ENCODE measurements around the gene S100A8. TPM values are rescaled to one million over a fixed set of nuclear protein-coding genes. Genes with fewer than 3 reads are reported as not detected.

Gene S100A8
- total RNA-seq, 4 donors from 2014 or later: 13.6 to 129 (median 20.6) TPM

GRCh38 chr1:153397051-153397923 is 6.4 kb upstream of the S100A8 start:
- TF ChIP-seq CTCF (IDR thresholded peaks at IDR 0.05; ENCODE audit: low read depth): no peak

DNA sequence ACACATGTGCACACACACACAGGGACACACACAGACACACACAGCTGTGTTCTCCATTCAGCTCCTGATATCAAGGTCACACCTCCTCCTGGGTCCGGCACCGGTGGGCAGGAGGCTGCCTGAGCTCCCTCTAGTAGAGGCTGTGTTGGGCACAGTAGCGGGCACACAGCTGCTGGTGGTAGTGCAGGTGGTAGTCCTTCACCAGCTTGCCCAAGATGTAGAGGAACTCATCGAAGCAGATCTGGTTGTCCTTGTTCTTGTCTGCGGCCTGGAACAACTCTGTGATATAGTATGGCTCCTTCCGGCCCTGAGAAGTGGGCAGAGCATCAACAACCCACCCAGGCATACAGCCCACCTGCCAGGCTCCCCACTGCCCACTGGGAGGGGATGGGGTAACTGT is 5.6 kb upstream of the S100A8 start:
- no peak for TF ChIP-seq CTCF (IDR thresholded peaks at IDR 0.05; ENCODE audit: low read depth)

DNA sequence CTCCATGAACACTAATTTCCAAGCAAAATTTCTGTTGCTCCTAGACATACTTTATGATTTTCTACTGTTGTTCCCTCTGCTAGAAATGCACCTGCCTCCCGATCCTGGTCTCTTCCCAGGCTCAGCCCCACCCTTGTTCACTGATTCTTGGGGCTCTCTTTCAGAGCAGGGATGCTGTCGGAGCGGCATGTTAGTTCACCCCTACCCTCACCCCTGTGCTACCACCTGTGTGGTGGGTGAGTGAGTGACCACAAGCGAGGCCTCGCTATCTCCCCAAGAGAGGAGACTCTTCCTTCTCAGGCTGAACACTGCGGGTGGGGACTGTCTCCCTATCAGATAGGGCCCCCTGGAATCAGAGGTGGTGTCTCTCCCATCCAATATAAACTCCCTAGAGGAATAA is 4.9 kb upstream of the S100A8 start:
- TF ChIP-seq CTCF (IDR thresholded peaks at IDR 0.05; ENCODE audit: low read depth): no peak

- TF ChIP-seq CTCF (IDR thresholded peaks at IDR 0.05; ENCODE audit: low read depth): no peak
These were observed 4.3 kb upstream of the S100A8 start for GRCh38 chr1:153395136-153395685.

DNA sequence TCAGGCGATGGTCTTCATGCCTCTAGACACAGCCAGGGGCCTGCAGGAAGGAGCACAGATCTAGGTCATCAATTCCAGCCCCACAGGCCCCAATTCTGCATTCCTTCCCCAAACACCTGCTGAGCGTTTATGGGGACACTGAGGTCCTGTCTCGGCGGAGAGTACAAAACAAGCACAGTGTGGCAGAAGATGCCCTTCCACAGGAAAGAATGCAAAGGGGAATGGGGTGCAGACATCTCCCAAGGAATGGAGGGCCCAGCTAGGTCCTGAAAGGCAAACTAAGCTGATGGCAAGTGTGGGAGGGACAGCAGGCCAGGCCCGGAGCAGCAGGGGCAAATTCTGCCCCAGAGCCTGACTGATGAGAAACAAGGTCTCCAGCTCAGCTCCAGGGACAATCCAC is 3.5 kb upstream of the S100A8 start:
- no peak for TF ChIP-seq CTCF (IDR thresholded peaks at IDR 0.05; ENCODE audit: low read depth)

GRCh38 chr1:153393926-153394325 is 3.1 kb upstream of the S100A8 start:
- TF ChIP-seq CTCF (IDR thresholded peaks at IDR 0.05; ENCODE audit: low read depth): no peak

DNA sequence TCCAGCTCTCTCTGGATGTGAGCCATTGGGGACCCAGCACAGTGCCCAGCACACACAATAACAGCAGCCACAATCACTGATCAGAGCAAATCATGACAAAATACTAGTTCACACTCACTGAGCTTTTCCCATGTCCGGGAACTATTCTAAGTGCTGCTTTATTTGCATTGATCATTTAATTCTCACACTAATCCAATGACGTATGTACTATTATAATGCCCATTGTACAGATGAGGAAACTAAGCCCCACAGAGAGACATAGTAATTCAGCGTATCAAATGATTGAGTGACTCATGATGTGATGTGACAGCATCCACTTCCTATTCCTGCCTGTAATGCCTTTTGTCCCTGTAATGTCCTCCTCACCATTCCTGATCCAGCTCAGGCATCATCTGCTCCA is 1.9 kb upstream of the S100A8 start:
- no peak for TF ChIP-seq CTCF (IDR thresholded peaks at IDR 0.05; ENCODE audit: low read depth)

Data from subcutaneous adipose tissue (tissue), 4 donors.